H9 (cell line): ENCODE data around the gene NTRK2. TPM values are rescaled to one million over a fixed set of nuclear protein-coding genes. Genes with fewer than 3 reads are reported as not detected.

Experiments used
- DNase-seq: peaks from one replicate; pipeline ENCODE4 v3.0.0-alpha.2; 2017
- H2AFZ ChIP-seq: one replicate; pipeline ENCODE4 v1.6.1; 2013; ENCODE audit warnings: mild to moderate bottlenecking, low read length, control low read depth, moderate library complexity
- H2AK5ac ChIP-seq: 2 replicates; pipeline ENCODE4 v1.6.1; 2013; ENCODE audit warnings: low read length, control low read depth, mixed read lengths; ENCODE audit not compliant: insufficient read length
- H2BK120ac ChIP-seq: one replicate; pipeline ENCODE4 v1.6.1; 2013; ENCODE audit warnings: low read depth, mild to moderate bottlenecking, low read length, control low read depth, inconsistent platforms; ENCODE audit not compliant: poor library complexity, severe bottlenecking
- H2BK12ac ChIP-seq: 2 replicates; pipeline ENCODE4 v1.6.1; 2013; ENCODE audit warnings: low read length, control low read depth, mixed read lengths, low read depth; ENCODE audit not compliant: insufficient read length
- H2BK15ac ChIP-seq: 2 replicates; pipeline ENCODE4 v1.6.1; 2013; ENCODE audit warnings: low read depth, low read length, control low read depth
- H2BK20ac ChIP-seq: one replicate; pipeline ENCODE4 v1.6.1; 2013; ENCODE audit warnings: low read depth, mild to moderate bottlenecking, low read length, control low read depth, inconsistent platforms; ENCODE audit not compliant: poor library complexity, severe bottlenecking
- H2BK5ac ChIP-seq: 2 replicates; pipeline ENCODE4 v1.6.1; 2013; ENCODE audit warnings: low read length, control low read depth, mixed read lengths; ENCODE audit not compliant: insufficient read length
- H3K14ac ChIP-seq: 2 replicates; pipeline ENCODE4 v1.6.1; 2013; ENCODE audit warnings: low read length, control low read depth; ENCODE audit not compliant: insufficient read depth
- H3K18ac ChIP-seq: 2 replicates; pipeline ENCODE4 v1.6.1; 2013; ENCODE audit warnings: low read depth, mild to moderate bottlenecking, mixed read lengths, low read length, control low read depth; ENCODE audit not compliant: insufficient read length
- H3K23ac ChIP-seq: 2 replicates; pipeline ENCODE4 v1.6.1; 2013; ENCODE audit warnings: low read length, control low read depth, mixed read lengths, low read depth; ENCODE audit not compliant: insufficient read length
- H3K23me2 ChIP-seq: 2 replicates; pipeline ENCODE4 v1.6.1; 2013; ENCODE audit warnings: low read depth, mild to moderate bottlenecking, mixed read lengths, low read length, control low read depth; ENCODE audit not compliant: insufficient read length, poor library complexity, severe bottlenecking
- H3K27ac ChIP-seq: 2 replicates; pipeline ENCODE4 v1.5.1; 2013; ENCODE audit warnings: low read length, control low read depth, mixed read lengths, low read depth; ENCODE audit not compliant: insufficient read length
- H3K27me3 ChIP-seq: 2 replicates; pipeline ENCODE4 v1.6.1; 2013; ENCODE audit warnings: low read length, control low read depth, inconsistent platforms; ENCODE audit not compliant: insufficient read depth
- H3K4ac ChIP-seq: 2 replicates; pipeline ENCODE4 v1.6.1; 2013; ENCODE audit warnings: low read depth, mild to moderate bottlenecking, control low read depth, inconsistent platforms, low read length, moderate library complexity
- H3K4me1 ChIP-seq: 2 replicates; pipeline ENCODE4 v1.6.1; 2013; ENCODE audit warnings: low read length, control low read depth, inconsistent platforms; ENCODE audit not compliant: insufficient read depth
- H3K4me2 ChIP-seq: 2 replicates; pipeline ENCODE4 v1.6.1; 2013; ENCODE audit warnings: low read length, control low read depth, mixed read lengths; ENCODE audit not compliant: insufficient read length, insufficient read depth
- H3K56ac ChIP-seq: 2 replicates; pipeline ENCODE4 v1.6.1; 2013; ENCODE audit warnings: low read depth, mild to moderate bottlenecking, mixed read lengths, low read length, control low read depth; ENCODE audit not compliant: insufficient read length
- H3K79me1 ChIP-seq: 2 replicates; pipeline ENCODE4 v1.6.1; 2013; ENCODE audit warnings: low read depth, mild to moderate bottlenecking, moderate library complexity, low read length, control low read depth, inconsistent platforms; ENCODE audit not compliant: insufficient read depth, poor library complexity, severe bottlenecking
- H3K79me2 ChIP-seq: 2 replicates; pipeline ENCODE4 v1.6.1; 2013; ENCODE audit warnings: low read length, control low read depth, inconsistent platforms; ENCODE audit not compliant: insufficient read depth
- H3K9ac ChIP-seq: 2 replicates; pipeline ENCODE4 v1.6.1; 2013; ENCODE audit warnings: low read length, control low read depth, mixed read lengths; ENCODE audit not compliant: insufficient read length; ENCODE audit errors: extremely low read depth
- H3K9me3 ChIP-seq: one replicate; pipeline ENCODE4 v1.6.1; 2013; ENCODE audit warnings: low read depth, low read length, inconsistent platforms; ENCODE audit not compliant: control insufficient read depth
- H3T11ph ChIP-seq: one replicate; pipeline ENCODE4 v1.6.1; 2013; ENCODE audit warnings: mild to moderate bottlenecking, low read length, control low read depth, inconsistent platforms
- H4K20me1 ChIP-seq: one replicate; pipeline ENCODE4 v1.6.1; 2013; ENCODE audit not compliant: control insufficient read depth, insufficient read length, insufficient read depth
- H4K5ac ChIP-seq: 2 replicates; pipeline ENCODE4 v1.6.1; 2013; ENCODE audit warnings: low read depth, mild to moderate bottlenecking, mixed read lengths, low read length, control low read depth; ENCODE audit not compliant: insufficient read length
- H4K8ac ChIP-seq: replicated peaks from 2 replicates; pipeline ENCODE4 v1.6.1; 2013; ENCODE audit warnings: low read length, control low read depth, mixed read lengths, low read depth; ENCODE audit not compliant: insufficient read length
- H4K91ac ChIP-seq: 2 replicates; pipeline ENCODE4 v1.6.1; 2013; ENCODE audit warnings: low read depth, mild to moderate bottlenecking, moderate library complexity, mixed read lengths, low read length, control low read depth; ENCODE audit not compliant: insufficient read length
- H3K27ac Mint-ChIP-seq, 3 experiments: 2 replicates in 2 of 3; 3 replicates in 1 of 3; pipeline ENCODE4 v1.8.0; 2020 to 2021; ENCODE audit warnings: mixed read lengths in 3 of 3, mild to moderate bottlenecking in 1 of 3, moderate library complexity in 1 of 3
- H3K27me3 Mint-ChIP-seq: 2 replicates; pipeline ENCODE4 v1.8.0; 2021; ENCODE audit warnings: low read depth, mild to moderate bottlenecking, moderate library complexity, mixed read lengths
- H3K36me3 Mint-ChIP-seq, 3 experiments: 2 replicates in 2 of 3; 3 replicates in 1 of 3; pipeline ENCODE4 v1.8.0; 2020 to 2021; ENCODE audit warnings: low read depth in 3 of 3, mixed read lengths in 3 of 3; ENCODE audit not compliant: insufficient read depth in 1 of 3
- H3K4me1 Mint-ChIP-seq, 2 experiments: 2 replicates each; pipeline ENCODE4 v1.8.0; 2020; ENCODE audit warnings: mixed read lengths in 2 of 2
- H3K4me3 Mint-ChIP-seq, 2 experiments: 2 replicates in 1 of 2; 3 replicates in 1 of 2; pipeline ENCODE4 v1.8.0; 2020 to 2021; ENCODE audit warnings: mild to moderate bottlenecking in 2 of 2, mixed read lengths in 2 of 2, moderate library complexity in 1 of 2
- H3K9me3 Mint-ChIP-seq, 2 experiments: 2 replicates in 1 of 2; 3 replicates in 1 of 2; pipeline ENCODE4 v1.8.0; 2020; ENCODE audit warnings: mild to moderate bottlenecking in 2 of 2, mixed read lengths in 2 of 2, moderate library complexity in 1 of 2
- CTCF ChIP-seq: fragments of 200-600 bp; sonication (generic); conservative IDR thresholded peaks from 3 replicates; pipeline ENCODE4 v1.8.0; 2021; ENCODE audit warnings: antibody characterized with exemption, mild to moderate bottlenecking
- WGBS: extraction: QIAGEN DNeasy Blood & Tissue Kit; methylation state at CpG from one replicate; pipeline ENCODE4 v1.1.7; 2013; ENCODE audit warnings: missing lambda C conversion rate, low lambda C conversion rate, mixed read lengths; ENCODE audit not compliant: insufficient read length; ENCODE audit errors: extremely low coverage; 5-methylcytosine and 5-hydroxymethylcytosine counted together
- total RNA-seq: library from RNA; stranded (reverse); gene quantifications from 2 replicates; pipeline ENCODE4 v1.2.1, GENCODE V29; 2021

NTRK2 gene
- total RNA-seq, 1 experiment from 2014 or later = 0.02 TPM

GRCh38 chr9:84804951-84805694, 135.6 kb downstream of the NTRK2 start:
- TF ChIP-seq CTCF = no peak
- Mint-ChIP-seq H3K27ac (no peak overlapping the region), H3K36me3 (no peaks in the 10 kb centered on the region; a peak in 1 of 7 replicates), H3K4me1 (peaks cover 0 to under 1% of the 10 kb centered on the region in 2 experiments; a peak in 2 of 4 replicates), H3K4me3 (no peak overlapping the region), H3K9me3 (no peaks in the 10 kb centered on the region), H3K27me3 (no peaks in the 10 kb centered on the region)
- Histone ChIP-seq H3K4ac (no peak overlapping the region), H4K5ac (no peak overlapping the region), H3K27ac (no peak overlapping the region), H3K23me2 (no peaks in the 10 kb centered on the region), H2AK5ac (no peak overlapping the region), H3K9ac (no peak overlapping the region), H2BK15ac (no peak overlapping the region), H2BK120ac (no peak overlapping the region), H3K56ac (no peak overlapping the region), H2BK12ac (no peak overlapping the region), H3K79me2 (no peaks in the 10 kb centered on the region), H2AFZ (no peak overlapping the region), H3K4me2 (no peak overlapping the region), H3K79me1 (no peaks in the 10 kb centered on the region), H3K4me1 (no peaks in the 10 kb centered on the region), H3K18ac (no peak overlapping the region), H3K27me3 (no peaks in the 10 kb centered on the region), H2BK20ac (no peak overlapping the region), H3K9me3 (no peaks in the 10 kb centered on the region), H4K20me1 (no peaks in the 10 kb centered on the region), H3K14ac (no peak overlapping the region), H3T11ph (no peak overlapping the region), H3K23ac (no peak overlapping the region), H4K8ac (no peak overlapping the region), H2BK5ac (no peak overlapping the region), H4K91ac (no peak overlapping the region)
- DNase-seq = no peak
- no CpG with 5 or more reads among the region's 5 CpGs for WGBS
